Activated naive CD8-positive, alpha-beta T cell treated with anti-CD3 and anti-CD28 coated beads, Interleukin-2, amount 10 ng/mL, durations not matched to agents 7 days and 5 days (primary cell): ENCODE results near the gene DBF4. TPM values are rescaled to one million over a fixed set of nuclear protein-coding genes. Genes with fewer than 3 reads are reported as not detected.
"Not testable (repeated sequence)": the region's sequence is repeated elsewhere in the genome, so short reads cannot be mapped to it uniquely, and the experiment has no call there.

ENCODE experiments used
- ATAC-seq: fragments of 150-1000 bp; cut with Tn5 transposase; one replicate; pipeline ENCODE4 v1.10.0; 2021; ENCODE audit warnings: low read depth, moderate library complexity
- POLR2A ChIA-PET: fragments of 350-600 bp; sonication (Branson Sonifier 250); formaldehyde crosslinking; loops from one replicate; lab custom pipeline; 2021; ENCODE audit warnings: antibody characterized with exemption; lab: Charles Lee
- DNase-seq: peaks from one replicate; pipeline ENCODE4 v3.0.0; 2021
- H3K27ac Mint-ChIP-seq: one replicate; pipeline ENCODE4 v1.8.0; 2022; ENCODE audit warnings: mild to moderate bottlenecking, mixed read lengths
- H3K27me3 Mint-ChIP-seq: one replicate; pipeline ENCODE4 v1.8.0; 2022; ENCODE audit warnings: mild to moderate bottlenecking, moderate library complexity, mixed read lengths
- H3K36me3 Mint-ChIP-seq: one replicate; pipeline ENCODE4 v1.8.0; 2021; ENCODE audit warnings: mild to moderate bottlenecking, mixed read lengths
- H3K4me1 Mint-ChIP-seq: one replicate; pipeline ENCODE4 v1.8.0; 2021; ENCODE audit warnings: mixed read lengths
- H3K4me3 Mint-ChIP-seq: one replicate; pipeline ENCODE4 v1.8.0; 2022; ENCODE audit warnings: mild to moderate bottlenecking, moderate library complexity, mixed read lengths
- H3K9me3 Mint-ChIP-seq: one replicate; pipeline ENCODE4 v1.8.0; 2021; ENCODE audit warnings: mixed read lengths
- total RNA-seq, 2 experiments: library from RNA; stranded (reverse); gene quantifications; one replicate each; pipeline ENCODE4 v1.2.3, GENCODE V29; 2021

DBF4 gene
- total RNA-seq, 2 experiments from 2014 or later: 59.5 to 61.2 TPM

DNA sequence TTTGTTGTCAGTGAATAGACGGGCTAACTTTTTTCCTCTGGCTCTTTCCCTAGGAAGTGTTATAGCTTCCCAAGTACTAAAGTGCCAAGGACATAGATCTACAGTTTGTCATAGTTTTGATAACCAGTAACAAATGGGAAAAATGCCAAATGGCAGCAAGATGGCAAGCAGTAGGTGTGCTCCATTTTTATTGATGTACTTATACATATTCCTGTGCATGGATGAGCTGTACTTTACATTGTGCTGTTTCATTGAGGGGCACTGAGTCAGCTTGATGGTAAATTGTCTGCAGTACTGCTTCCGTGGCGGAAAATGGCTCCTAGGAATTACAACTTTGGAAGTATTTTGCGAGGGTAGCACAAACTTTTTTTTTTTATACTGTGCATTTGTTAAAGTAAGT is 64.8 kb downstream of the DBF4 start:
- Mint-ChIP-seq H3K36me3 (peaks cover 2% of the 10 kb centered on the region), H3K9me3 (no peaks in the 10 kb centered on the region), H3K4me3 (no peak overlapping the region), H3K27me3 (no peaks in the 10 kb centered on the region), H3K4me1 (peaks cover 1% of the 10 kb centered on the region), H3K27ac (no peak overlapping the region)
- POLR2A ChIA-PET: no interaction called here
- no peak for ATAC-seq
- DNase-seq: no peak

DNA sequence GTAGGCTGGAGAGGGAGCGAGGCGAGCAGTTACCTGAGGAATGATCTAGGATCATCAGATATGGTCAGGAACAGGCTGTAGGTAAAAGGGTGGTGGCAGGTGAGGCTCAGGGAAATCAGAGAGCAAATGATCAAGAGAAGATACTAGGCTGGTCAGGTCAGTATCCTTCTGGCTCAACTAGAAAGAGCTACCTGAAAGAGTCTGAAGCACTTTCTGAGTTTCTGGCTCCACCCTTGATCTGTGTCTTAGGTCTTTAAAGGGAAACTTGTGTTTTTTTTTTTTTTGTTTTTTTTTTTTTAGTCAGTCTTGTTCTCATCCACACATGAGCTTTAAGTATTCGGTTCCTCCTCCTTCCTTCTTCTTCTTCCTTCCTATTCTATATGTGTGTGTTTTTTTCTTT is 68.3 kb downstream of the DBF4 start:
- ATAC-seq: no peak
- POLR2A ChIA-PET: interaction anchor here (0.7 kb wide), 1 partner anchor 105 kb away, joined by 4 read pairs; no protein-coding TSS in a partner anchor
- H3K9me3 Mint-ChIP-seq: no peaks in the 10 kb centered on the region

DNA sequence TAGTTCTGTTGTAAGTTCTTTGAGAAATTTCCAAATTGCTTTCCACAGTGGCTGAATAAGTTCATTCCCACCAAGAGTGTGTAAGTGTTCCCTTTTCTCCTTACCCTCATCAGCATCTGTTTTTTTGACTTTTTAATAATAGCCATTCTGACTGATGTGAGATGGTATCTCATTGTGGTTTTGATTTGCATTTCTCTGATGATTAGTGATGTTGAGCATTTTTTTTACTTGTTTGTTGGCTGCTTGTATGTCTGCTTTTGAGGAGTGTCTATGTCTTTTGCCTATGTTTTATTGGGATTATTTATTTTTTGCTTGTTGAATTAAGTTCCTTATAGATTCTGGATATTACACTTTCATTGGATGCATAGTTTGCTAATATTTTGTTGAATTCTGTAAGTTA is 69.6 kb downstream of the DBF4 start:
- H3K27me3 Mint-ChIP-seq, ATAC-seq, H3K4me1 Mint-ChIP-seq, POLR2A ChIA-PET, H3K9me3 Mint-ChIP-seq, H3K36me3 Mint-ChIP-seq, H3K27ac Mint-ChIP-seq, H3K4me3 Mint-ChIP-seq, DNase-seq: not testable (repeated sequence)

More for the DNA sequence above, 68.3 kb downstream of the DBF4 start:
- DNase-seq: no peak
- H3K4me3 Mint-ChIP-seq: no peak overlapping the region
- peaks cover 1% of the 10 kb centered on the region for H3K36me3 Mint-ChIP-seq
- no peak overlapping the region for H3K27ac Mint-ChIP-seq
- no peaks in the 10 kb centered on the region for H3K4me1 Mint-ChIP-seq
- no peaks in the 10 kb centered on the region for H3K27me3 Mint-ChIP-seq

DNA sequence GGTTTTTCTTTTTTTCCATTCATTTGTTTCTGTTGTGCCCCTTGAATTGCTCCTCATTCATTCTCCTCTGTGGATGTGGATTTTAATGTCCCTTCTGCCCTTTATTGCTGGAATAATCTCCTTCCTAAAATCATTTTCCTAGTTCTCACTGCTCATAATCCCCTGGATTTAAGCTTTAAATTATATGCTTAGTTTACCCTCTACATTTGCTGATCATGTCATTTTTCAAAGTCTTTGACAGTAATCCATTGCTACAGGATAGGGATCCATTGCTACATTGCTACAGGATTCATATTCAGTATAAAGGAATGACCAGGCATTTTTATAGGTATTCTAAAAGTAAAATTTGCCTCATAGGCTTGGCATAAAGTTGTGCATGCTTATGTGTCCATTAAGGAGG is 72.1 kb downstream of the DBF4 start:
- no peak for DNase-seq
- Mint-ChIP-seq H3K9me3 (peaks cover under 1% of the 10 kb centered on the region), H3K4me1 (no peaks in the 10 kb centered on the region), H3K36me3 (peaks cover 3% of the 10 kb centered on the region), H3K27me3 (no peaks in the 10 kb centered on the region), H3K4me3 (no peak overlapping the region), H3K27ac (no peak overlapping the region)
- no peak for ATAC-seq
- POLR2A ChIA-PET: no interaction called here

Other genes starting within 250 kb of the DBF4 start
- gene RUNDC3B, start 248.1 kb upstream of the DBF4 start, total RNA-seq: under 1 TPM; 0.08 to 0.43 TPM
- gene SLC25A40, start 133 bp upstream of the DBF4 start, total RNA-seq: 10 to 100 TPM; 47.6 to 51.6 TPM
- 1 to 10 TPM; 4.6 TPM for gene ADAM22, start 57.8 kb downstream of the DBF4 start, total RNA-seq